Measurements from ENCODE around the gene GSTO2. TPM values are rescaled to one million over a fixed set of nuclear protein-coding genes. Genes with fewer than 3 reads are reported as not detected.

The GSTO2 gene
- total and polyA plus RNA-seq, 2 experiments from 2014 or later = 0.37 to 2.5 TPM

DNA sequence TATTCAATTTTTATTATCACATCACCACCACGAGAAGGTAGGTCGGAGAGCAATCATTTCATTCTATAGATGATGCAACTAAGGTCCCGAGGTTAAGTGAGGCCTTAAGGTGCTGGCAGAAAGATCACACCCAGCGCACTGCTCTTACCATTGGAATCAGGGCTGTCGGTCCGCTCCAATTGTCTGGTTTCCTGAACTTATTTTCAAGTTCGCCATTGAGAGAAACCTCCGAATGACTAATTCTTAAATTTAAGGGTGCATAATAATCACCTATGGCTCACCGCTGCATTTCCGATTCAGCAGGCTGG, 625 bp upstream of the GSTO2 start:
- Histone ChIP-seq H3K4me3 (peak overlapping the region; percentile 54), H3K4me2 (peak overlapping the region; percentile 81), H3K4me1 (ENCODE audit: insufficient read depth) (peaks cover 3% of the 10 kb centered on the region), H3K79me2 (peaks cover 8% of the 10 kb centered on the region), H3K9me3 (ENCODE audit: low read depth) (no peaks in the 10 kb centered on the region), H3K36me3 (replicated peaks; ENCODE audit: insufficient read depth, low read depth) (no peaks in the 10 kb centered on the region), H4K20me1 (ENCODE audit: insufficient read depth, poor library complexity, severe bottlenecking) (no peaks in the 10 kb centered on the region), H3K27ac (peak overlapping the region; percentile 84), H3K27me3 (no peaks in the 10 kb centered on the region), H2AFZ (peak overlapping the region; percentile 20), H3K9me2 (replicated peaks; ENCODE audit: insufficient read depth) (no peaks in the 10 kb centered on the region)
- TF ChIP-seq, protein P1, sequence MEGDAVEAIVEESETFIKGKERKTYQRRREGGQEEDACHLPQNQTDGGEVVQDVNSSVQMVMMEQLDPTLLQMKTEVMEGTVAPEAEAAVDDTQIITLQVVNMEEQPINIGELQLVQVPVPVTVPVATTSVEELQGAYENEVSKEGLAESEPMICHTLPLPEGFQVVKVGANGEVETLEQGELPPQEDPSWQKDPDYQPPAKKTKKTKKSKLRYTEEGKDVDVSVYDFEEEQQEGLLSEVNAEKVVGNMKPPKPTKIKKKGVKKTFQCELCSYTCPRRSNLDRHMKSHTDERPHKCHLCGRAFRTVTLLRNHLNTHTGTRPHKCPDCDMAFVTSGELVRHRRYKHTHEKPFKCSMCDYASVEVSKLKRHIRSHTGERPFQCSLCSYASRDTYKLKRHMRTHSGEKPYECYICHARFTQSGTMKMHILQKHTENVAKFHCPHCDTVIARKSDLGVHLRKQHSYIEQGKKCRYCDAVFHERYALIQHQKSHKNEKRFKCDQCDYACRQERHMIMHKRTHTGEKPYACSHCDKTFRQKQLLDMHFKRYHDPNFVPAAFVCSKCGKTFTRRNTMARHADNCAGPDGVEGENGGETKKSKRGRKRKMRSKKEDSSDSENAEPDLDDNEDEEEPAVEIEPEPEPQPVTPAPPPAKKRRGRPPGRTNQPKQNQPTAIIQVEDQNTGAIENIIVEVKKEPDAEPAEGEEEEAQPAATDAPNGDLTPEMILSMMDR (IDR thresholded peaks at IDR 0.05; ENCODE audit: poor library complexity) = no peak
- no peak for TF ChIP-seq EZH2 (IDR thresholded peaks at IDR 0.05; ENCODE audit: borderline replicate concordance)
- no peak for DNase-seq (ENCODE audit: low spot score)
- 33% methylated on average over 10 of the region's 10 CpGs for WGBS (ENCODE audit: low lambda C conversion rate, missing lambda C conversion rate)

DNA sequence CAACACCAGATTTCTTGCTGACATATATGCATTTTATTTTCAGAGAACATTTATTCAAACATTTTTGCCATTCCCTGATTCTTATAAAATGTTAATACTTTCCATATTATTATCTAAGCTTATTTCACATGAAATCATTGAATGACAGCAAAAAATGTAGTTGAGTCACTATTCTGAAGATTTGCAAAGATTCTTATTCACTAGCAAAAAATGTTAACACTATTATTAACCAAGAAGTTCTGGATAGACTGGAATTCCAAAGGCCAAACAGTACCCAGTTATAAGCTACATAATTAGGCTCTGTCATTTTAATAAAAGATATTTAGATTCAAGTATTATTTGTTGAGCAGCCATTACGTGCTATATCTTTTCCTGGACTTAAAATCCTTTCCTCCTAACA, 4.3 kb downstream of the GSTO2 start:
- Histone ChIP-seq H3K4me2 (no peak overlapping the region), H3K79me2 (no peaks in the 10 kb centered on the region), H3K27ac (no peak overlapping the region), H3K4me1 (ENCODE audit: insufficient read depth) (no peaks in the 10 kb centered on the region), H3K9me3 (ENCODE audit: low read depth) (no peaks in the 10 kb centered on the region), H3K9me2 (replicated peaks; ENCODE audit: insufficient read depth) (no peaks in the 10 kb centered on the region), H2AFZ (no peak overlapping the region), H3K27me3 (no peaks in the 10 kb centered on the region), H3K36me3 (replicated peaks; ENCODE audit: insufficient read depth, low read depth) (no peaks in the 10 kb centered on the region), H4K20me1 (ENCODE audit: insufficient read depth, poor library complexity, severe bottlenecking) (no peaks in the 10 kb centered on the region), H3K4me3 (no peak overlapping the region)
- TF ChIP-seq EZH2 (IDR thresholded peaks at IDR 0.05; ENCODE audit: borderline replicate concordance) = no peak
- no peak for TF ChIP-seq EZH2phosphoT487 (IDR thresholded peaks at IDR 0.05; ENCODE audit: low read depth, severe bottlenecking, unreplicated experiment)
- TF ChIP-seq, protein P1 (IDR thresholded peaks at IDR 0.05; ENCODE audit: poor library complexity) = no peak
- DNase-seq (ENCODE audit: low spot score) = no peak
- WGBS (ENCODE audit: low lambda C conversion rate, missing lambda C conversion rate) = 94% methylated on average over 1 of the region's 1 CpG

DNA sequence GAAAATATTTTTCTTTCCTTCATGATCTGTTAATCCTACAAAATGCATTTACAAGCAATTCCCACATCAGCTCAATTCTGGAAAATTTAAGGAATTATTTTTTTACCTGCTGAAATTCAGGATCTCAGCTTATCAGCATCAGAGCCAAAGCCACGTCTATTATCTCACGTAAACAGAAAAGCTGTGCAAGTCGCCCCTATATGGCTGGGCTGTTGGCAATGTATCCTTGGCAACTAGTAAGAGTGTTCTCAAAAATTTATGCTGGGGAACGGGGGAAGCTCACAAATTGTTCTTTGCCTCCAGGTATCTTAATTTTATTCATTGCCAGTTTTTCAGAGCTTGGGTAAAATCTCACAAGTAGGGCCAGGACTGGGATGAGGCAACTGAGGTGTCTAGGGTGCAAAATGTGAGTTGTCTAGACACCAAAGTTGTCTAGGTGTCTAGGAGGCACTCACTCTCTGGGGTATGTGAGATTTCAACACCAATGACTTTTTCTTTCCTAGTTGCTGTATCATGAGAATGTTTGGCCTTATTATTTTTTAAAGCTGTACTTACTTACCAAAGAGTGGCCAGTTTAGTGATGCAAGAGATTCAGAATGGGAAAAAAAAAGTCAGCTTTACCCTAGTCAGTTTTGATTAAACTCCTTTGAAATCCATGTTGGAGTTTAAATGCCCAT, 5.1 kb downstream of the GSTO2 start:
- Histone ChIP-seq H3K79me2 (no peaks in the 10 kb centered on the region), H3K4me2 (peak overlapping the region; percentile 77), H3K9me3 (ENCODE audit: low read depth) (no peaks in the 10 kb centered on the region), H3K9me2 (replicated peaks; ENCODE audit: insufficient read depth) (no peaks in the 10 kb centered on the region), H3K27me3 (no peaks in the 10 kb centered on the region), H3K4me3 (no peak overlapping the region), H3K4me1 (ENCODE audit: insufficient read depth) (no peaks in the 10 kb centered on the region), H2AFZ (peak overlapping the region; percentile 23), H4K20me1 (ENCODE audit: insufficient read depth, poor library complexity, severe bottlenecking) (no peaks in the 10 kb centered on the region), H3K27ac (no peak overlapping the region), H3K36me3 (replicated peaks; ENCODE audit: insufficient read depth, low read depth) (no peaks in the 10 kb centered on the region)
- TF ChIP-seq, protein P1 (IDR thresholded peaks at IDR 0.05; ENCODE audit: poor library complexity) = no peak
- no peak for TF ChIP-seq EZH2 (IDR thresholded peaks at IDR 0.05; ENCODE audit: borderline replicate concordance)
- no peak for TF ChIP-seq EZH2phosphoT487 (IDR thresholded peaks at IDR 0.05; ENCODE audit: low read depth, severe bottlenecking, unreplicated experiment)
- WGBS (ENCODE audit: low lambda C conversion rate, missing lambda C conversion rate) = 50% methylated on average over 4 of the region's 4 CpGs
- no peak for DNase-seq (ENCODE audit: low spot score)

Data from hepatocyte (in vitro differentiated cells).